ENCODE data around the gene NKX2-4.

- TF ChIP-seq CTCF (IDR thresholded peaks at IDR 0.05; ENCODE audit: low read length) (no peak), EZH2phosphoT487 (IDR thresholded peaks at IDR 0.05; ENCODE audit: low read length) (no peak)
These were observed 8.8 kb downstream of the NKX2-4 start for GRCh38 chr20:21388566-21388965.
